22Rv1 (cell line): ENCODE measurements around the gene PAN2.

Source experiments
- CTCF ChIP-seq: fragments of 450-650 bp; IDR thresholded peaks from 2 replicates; pipeline ENCODE4 v1.5.1; 2017; ENCODE audit warnings: mild to moderate bottlenecking
- ZFX ChIP-seq: fragments of 450-650 bp; IDR thresholded peaks from 2 replicates; pipeline ENCODE4 v1.6.1; 2017; ENCODE audit warnings: antibody characterized with exemption, borderline replicate concordance

DNA sequence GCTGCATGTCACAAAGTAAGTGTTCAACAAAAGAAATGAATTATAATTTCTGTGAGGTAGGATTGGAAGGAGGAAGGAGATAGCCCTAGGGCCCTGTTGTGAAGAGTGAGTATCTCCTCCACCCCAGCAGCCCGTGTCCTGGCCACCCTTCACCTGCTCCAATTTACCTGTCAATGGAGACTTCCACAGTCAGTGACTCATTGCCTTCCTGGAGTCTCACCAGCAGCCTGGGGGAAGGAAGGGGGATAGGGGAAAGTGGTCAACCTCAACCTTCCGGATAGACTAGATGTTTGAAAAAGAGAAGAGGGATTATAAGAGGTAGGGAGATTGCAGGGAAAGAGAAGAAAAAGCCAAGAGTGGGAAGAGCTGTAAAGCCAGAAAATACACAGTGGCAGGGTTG, 16.9 kb upstream of the PAN2 start:
- TF ChIP-seq CTCF, result no peak
- no peak for TF ChIP-seq ZFX
